Measurements from ENCODE around the gene DMD. TPM values are rescaled to one million over a fixed set of nuclear protein-coding genes. Genes with fewer than 3 reads are reported as not detected.

DMD gene
- total and polyA plus RNA-seq, 4 experiments from 2014 or later, result 0.18 to 0.55 (median 0.19) TPM; not detected in 1

DNA sequence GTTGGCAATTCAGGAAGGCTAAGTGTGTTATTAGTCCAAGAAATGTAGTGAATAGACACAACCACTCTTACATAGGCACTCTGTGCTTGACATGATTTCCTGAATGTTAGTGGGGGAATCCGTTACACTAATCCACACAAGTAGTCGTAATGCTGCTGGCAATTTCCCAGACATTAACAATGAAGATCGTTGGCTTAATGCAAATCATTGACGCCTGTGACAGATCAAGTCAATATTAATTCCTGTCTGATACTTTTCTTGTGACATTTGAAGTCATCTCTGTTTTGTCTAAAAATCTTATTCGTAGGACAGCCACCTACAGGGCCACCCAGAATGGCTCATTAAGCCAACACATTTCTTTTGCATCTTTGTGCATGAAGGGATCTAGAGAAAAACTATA lies 1200.4 kb downstream of the DMD start:
- H3K27ac Mint-ChIP-seq, result no peak overlapping the region
- POLR2A ChIA-PET (ENCODE audit: partially characterized antibody), result no interaction called here

DNA sequence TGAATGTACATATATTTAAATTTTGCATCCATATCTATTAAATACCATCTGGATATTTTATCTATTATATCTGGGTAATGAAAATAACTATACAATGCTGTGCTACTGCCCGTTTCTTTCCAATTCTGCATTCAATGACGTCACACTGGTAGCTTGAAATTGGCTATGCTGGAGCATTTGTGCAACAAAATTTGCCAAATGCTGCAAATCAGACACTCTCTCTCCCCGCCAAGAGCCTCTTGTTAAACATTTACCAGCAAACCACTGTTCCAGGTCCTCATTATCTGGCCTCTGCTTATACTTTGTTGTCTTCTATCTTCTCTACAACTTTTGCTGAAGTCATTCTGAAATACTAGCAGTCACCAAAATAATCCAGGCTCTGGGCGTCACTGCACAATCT lies 1201.1 kb downstream of the DMD start:
- H3K27me3 ChIP-seq (ENCODE audit: insufficient read depth, low read length), result no peaks in the 10 kb centered on the region
- H3K4me3 ChIP-seq (ENCODE audit: low read length in 2 of 2), result no peak overlapping the region
- CTCF ChIA-PET (ENCODE audit: partially characterized antibody), result no interaction called here
- no peak overlapping the region for H3K27ac ChIP-seq (ENCODE audit: low read depth, low read length)
- no peaks in the 10 kb centered on the region for H3K9me3 ChIP-seq (ENCODE audit: control insufficient read depth in 1 of 2, low read length in 2 of 2)
- H3K4me1 Mint-ChIP-seq, result no peaks in the 10 kb centered on the region
- peaks cover 0 to 3% (median 0%) of the 10 kb centered on the region in 8 donors for H3K9me3 Mint-ChIP-seq
- H3K36me3 Mint-ChIP-seq, result no peaks in the 10 kb centered on the region
- H3K27me3 Mint-ChIP-seq, result no peaks in the 10 kb centered on the region
- no peak overlapping the region for H3K27ac Mint-ChIP-seq
- no peak for DNase-seq
- H3K4me3 Mint-ChIP-seq, result no peak overlapping the region
- POLR2A ChIA-PET (ENCODE audit: partially characterized antibody), result no interaction called here
- intact Hi-C loops (cut with micrococcal nuclease), result no loop called here
- H3K4me1 ChIP-seq (ENCODE audit: insufficient read depth, low read length), result no peaks in the 10 kb centered on the region
- no peaks in the 10 kb centered on the region for H3K36me3 ChIP-seq (ENCODE audit: insufficient read depth, low read length)

More for the DNA sequence above, 1200.4 kb downstream of the DMD start:
- no peaks in the 10 kb centered on the region for H3K4me1 Mint-ChIP-seq
- Histone ChIP-seq H3K36me3 (ENCODE audit: insufficient read depth, low read length) (no peaks in the 10 kb centered on the region), H3K4me3 (ENCODE audit: low read length in 2 of 2) (no peak overlapping the region), H3K4me1 (ENCODE audit: insufficient read depth, low read length) (no peaks in the 10 kb centered on the region), H3K27ac (ENCODE audit: low read depth, low read length) (no peak overlapping the region), H3K9me3 (ENCODE audit: control insufficient read depth in 1 of 2, low read length in 2 of 2) (no peaks in the 10 kb centered on the region), H3K27me3 (ENCODE audit: insufficient read depth, low read length) (no peaks in the 10 kb centered on the region)
- no peaks in the 10 kb centered on the region for H3K36me3 Mint-ChIP-seq
- H3K4me3 Mint-ChIP-seq, result no peak overlapping the region
- H3K27me3 Mint-ChIP-seq, result no peaks in the 10 kb centered on the region
- H3K9me3 Mint-ChIP-seq, result peaks cover 0 to 3% (median 0%) of the 10 kb centered on the region in 8 donors
- intact Hi-C loops (cut with micrococcal nuclease), result no loop called here
- CTCF ChIA-PET (ENCODE audit: partially characterized antibody), result no interaction called here
- DNase-seq, result no peak

- Histone ChIP-seq H3K9me3 (ENCODE audit: control insufficient read depth in 1 of 2, low read length in 2 of 2) (no peaks in the 10 kb centered on the region), H3K27ac (ENCODE audit: low read depth, low read length) (no peak overlapping the region), H3K36me3 (ENCODE audit: insufficient read depth, low read length) (no peaks in the 10 kb centered on the region), H3K4me1 (ENCODE audit: insufficient read depth, low read length) (no peaks in the 10 kb centered on the region), H3K27me3 (ENCODE audit: insufficient read depth, low read length) (no peaks in the 10 kb centered on the region), H3K4me3 (ENCODE audit: low read length in 2 of 2) (no peak overlapping the region)
- intact Hi-C loops (cut with micrococcal nuclease), result no loop called here
- ChIA-PET CTCF (ENCODE audit: partially characterized antibody) (no interaction called here), POLR2A (ENCODE audit: partially characterized antibody) (no interaction called here)
- no peaks in the 10 kb centered on the region for H3K36me3 Mint-ChIP-seq
- no peak overlapping the region for H3K4me3 Mint-ChIP-seq
- no peak for DNase-seq
- H3K27me3 Mint-ChIP-seq, result no peaks in the 10 kb centered on the region
- H3K27ac Mint-ChIP-seq, result no peak overlapping the region
- H3K4me1 Mint-ChIP-seq, result no peaks in the 10 kb centered on the region
- H3K9me3 Mint-ChIP-seq, result peaks cover 0 to 4% (median 0%) of the 10 kb centered on the region in 8 donors
Measured at GRCh38 chrX:31993637-31994036, 1217.7 kb downstream of the DMD start.

DNA sequence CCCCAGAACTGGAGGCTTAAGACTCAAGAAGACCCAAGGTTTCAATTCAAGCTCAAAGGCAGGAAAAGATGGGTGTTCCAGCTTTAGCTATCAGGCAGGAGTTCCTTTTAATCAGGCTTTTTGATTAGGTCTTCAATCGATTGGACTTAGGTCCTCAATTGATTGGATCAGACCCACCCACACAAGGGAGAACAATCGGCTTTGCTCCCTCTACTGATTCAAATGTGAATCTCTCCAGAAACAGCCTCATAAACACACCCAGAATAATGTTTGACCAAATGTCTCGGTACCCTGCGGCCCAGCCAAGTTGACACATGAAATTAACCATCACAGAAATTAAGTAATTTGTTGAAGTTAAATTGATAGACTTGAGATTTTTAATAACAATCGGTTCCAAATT lies 1222.4 kb downstream of the DMD start:
- H3K27ac Mint-ChIP-seq, result no peak overlapping the region
- Histone ChIP-seq H3K9me3 (ENCODE audit: control insufficient read depth in 1 of 2, low read length in 2 of 2) (no peaks in the 10 kb centered on the region), H3K4me3 (ENCODE audit: low read length in 2 of 2) (no peak overlapping the region), H3K36me3 (ENCODE audit: insufficient read depth, low read length) (no peaks in the 10 kb centered on the region), H3K27ac (ENCODE audit: low read depth, low read length) (no peak overlapping the region), H3K4me1 (ENCODE audit: insufficient read depth, low read length) (no peaks in the 10 kb centered on the region), H3K27me3 (ENCODE audit: insufficient read depth, low read length) (no peaks in the 10 kb centered on the region)
- H3K4me1 Mint-ChIP-seq, result no peaks in the 10 kb centered on the region
- H3K9me3 Mint-ChIP-seq, result peaks cover 0 to 9% (median 4%) of the 10 kb centered on the region in 8 donors
- POLR2A ChIA-PET (ENCODE audit: partially characterized antibody), result no interaction called here
- no peak for DNase-seq
- intact Hi-C loops (cut with micrococcal nuclease), result no loop called here
- no peaks in the 10 kb centered on the region for H3K27me3 Mint-ChIP-seq
- no peaks in the 10 kb centered on the region for H3K36me3 Mint-ChIP-seq
- no peak overlapping the region for H3K4me3 Mint-ChIP-seq
- CTCF ChIA-PET (ENCODE audit: partially characterized antibody), result no interaction called here

GRCh38 chrX:31981546-31982062 lies 1229.7 kb downstream of the DMD start:
- H3K27ac ChIP-seq (ENCODE audit: low read depth, low read length), result no peak overlapping the region
- Mint-ChIP-seq H3K4me3 (no peak overlapping the region), H3K9me3 (peaks cover 0 to 15% (median 3%) of the 10 kb centered on the region in 8 donors), H3K4me1 (no peaks in the 10 kb centered on the region), H3K36me3 (no peaks in the 10 kb centered on the region), H3K27me3 (no peaks in the 10 kb centered on the region), H3K27ac (no peak overlapping the region)
- ChIA-PET CTCF (ENCODE audit: partially characterized antibody) (no interaction called here), POLR2A (ENCODE audit: partially characterized antibody) (no interaction called here)
- H3K27me3 ChIP-seq (ENCODE audit: insufficient read depth, low read length), result no peaks in the 10 kb centered on the region
- H3K9me3 ChIP-seq (ENCODE audit: control insufficient read depth in 1 of 2, low read length in 2 of 2), result no peaks in the 10 kb centered on the region
- no peak for DNase-seq
- no peak overlapping the region for H3K4me3 ChIP-seq (ENCODE audit: low read length in 2 of 2)
- no peaks in the 10 kb centered on the region for H3K36me3 ChIP-seq (ENCODE audit: insufficient read depth, low read length)
- H3K4me1 ChIP-seq (ENCODE audit: insufficient read depth, low read length), result no peaks in the 10 kb centered on the region
- intact Hi-C loops (cut with micrococcal nuclease), result no loop called here

GRCh38 chrX:31969714-31970113 lies 1241.6 kb downstream of the DMD start:
- H3K27me3 ChIP-seq (ENCODE audit: insufficient read depth, low read length), result no peaks in the 10 kb centered on the region
- H3K9me3 ChIP-seq (ENCODE audit: control insufficient read depth in 1 of 2, low read length in 2 of 2), result no peaks in the 10 kb centered on the region
- no peaks in the 10 kb centered on the region for H3K27me3 Mint-ChIP-seq
- no peak overlapping the region for H3K4me3 ChIP-seq (ENCODE audit: low read length in 2 of 2)
- H3K4me3 Mint-ChIP-seq, result no peak overlapping the region
- H3K9me3 Mint-ChIP-seq, result peaks cover 0 to 8% (median 0%) of the 10 kb centered on the region in 8 donors
- no peak overlapping the region for H3K27ac ChIP-seq (ENCODE audit: low read depth, low read length)
- intact Hi-C loops (cut with micrococcal nuclease), result no loop called here
- DNase-seq, result no peak
- POLR2A ChIA-PET (ENCODE audit: partially characterized antibody), result no interaction called here
- CTCF ChIA-PET (ENCODE audit: partially characterized antibody), result no interaction called here
- no peak overlapping the region for H3K27ac Mint-ChIP-seq
- H3K36me3 ChIP-seq (ENCODE audit: insufficient read depth, low read length), result no peaks in the 10 kb centered on the region
- no peaks in the 10 kb centered on the region for H3K4me1 ChIP-seq (ENCODE audit: insufficient read depth, low read length)
- no peaks in the 10 kb centered on the region for H3K4me1 Mint-ChIP-seq
- H3K36me3 Mint-ChIP-seq, result no peaks in the 10 kb centered on the region

GRCh38 chrX:31962256-31962655 lies 1249.1 kb downstream of the DMD start:
- ChIA-PET CTCF (ENCODE audit: partially characterized antibody) (interaction anchor here (0.7 kb wide), 1 partner anchor 160 kb away, joined by 3 read pairs; no protein-coding TSS in a partner anchor), POLR2A (ENCODE audit: partially characterized antibody) (no interaction called here)
- no peaks in the 10 kb centered on the region for H3K36me3 Mint-ChIP-seq
- no peak overlapping the region for H3K4me3 Mint-ChIP-seq
- H3K4me1 Mint-ChIP-seq, result no peaks in the 10 kb centered on the region
- H3K36me3 ChIP-seq (ENCODE audit: insufficient read depth, low read length), result no peaks in the 10 kb centered on the region
- DNase-seq, result no peak
- H3K27me3 ChIP-seq (ENCODE audit: insufficient read depth, low read length), result no peaks in the 10 kb centered on the region
- no peak overlapping the region for H3K27ac Mint-ChIP-seq
- no peak overlapping the region for H3K4me3 ChIP-seq (ENCODE audit: low read length in 2 of 2)
- peaks cover 0 to 10% (median 0%) of the 10 kb centered on the region in 8 donors for H3K9me3 Mint-ChIP-seq
- no peaks in the 10 kb centered on the region for H3K9me3 ChIP-seq (ENCODE audit: control insufficient read depth in 1 of 2, low read length in 2 of 2)
- no peak overlapping the region for H3K27ac ChIP-seq (ENCODE audit: low read depth, low read length)
- H3K4me1 ChIP-seq (ENCODE audit: insufficient read depth, low read length), result no peaks in the 10 kb centered on the region
- intact Hi-C loops (cut with micrococcal nuclease), result no loop called here
- no peaks in the 10 kb centered on the region for H3K27me3 Mint-ChIP-seq

- H3K36me3 ChIP-seq (ENCODE audit: insufficient read depth, low read length), result no peaks in the 10 kb centered on the region
- no peak overlapping the region for H3K27ac ChIP-seq (ENCODE audit: low read depth, low read length)
- no peak for DNase-seq
- H3K36me3 Mint-ChIP-seq, result no peaks in the 10 kb centered on the region
- ChIA-PET POLR2A (ENCODE audit: partially characterized antibody) (no interaction called here), CTCF (ENCODE audit: partially characterized antibody) (no interaction called here)
- H3K4me1 Mint-ChIP-seq, result no peaks in the 10 kb centered on the region
- no peaks in the 10 kb centered on the region for H3K27me3 Mint-ChIP-seq
- no peak overlapping the region for H3K27ac Mint-ChIP-seq
- H3K4me3 ChIP-seq (ENCODE audit: low read length in 2 of 2), result no peak overlapping the region
- H3K9me3 Mint-ChIP-seq, result peaks cover 0 to 5% (median 0%) of the 10 kb centered on the region in 8 donors
- intact Hi-C loops (cut with micrococcal nuclease), result no loop called here
- H3K4me1 ChIP-seq (ENCODE audit: insufficient read depth, low read length), result no peaks in the 10 kb centered on the region
- H3K27me3 ChIP-seq (ENCODE audit: insufficient read depth, low read length), result no peaks in the 10 kb centered on the region
- H3K9me3 ChIP-seq (ENCODE audit: control insufficient read depth in 1 of 2, low read length in 2 of 2), result no peaks in the 10 kb centered on the region
- no peak overlapping the region for H3K4me3 Mint-ChIP-seq
Measured at GRCh38 chrX:31934842-31935370, 1276.4 kb downstream of the DMD start.
